Erythroblast (primary cell): Measurements from ENCODE around the gene PDE2A.

ENCODE experiments used
- GATA1 ChIP-seq: IDR thresholded peaks from 2 replicates; pipeline ENCODE4 v1.6.1; 2011; ENCODE audit warnings: low read depth, mild to moderate bottlenecking, control low read depth, low read length, moderate library complexity
- POLR2A ChIP-seq: IDR thresholded peaks from 2 replicates; pipeline ENCODE4 v1.6.1; 2011; ENCODE audit warnings: mild to moderate bottlenecking, low read length

- TF ChIP-seq POLR2A (no peak), GATA1 (no peak)
Measured at GRCh38 chr11:72716788-72717435, 42.7 kb upstream of the PDE2A start.
